ENCODE results near the gene MBNL1. TPM values are rescaled to one million over a fixed set of nuclear protein-coding genes. Genes with fewer than 3 reads are reported as not detected.

MBNL1 gene
- total RNA-seq, 1 donor from 2014 or later = 172 TPM

DNA sequence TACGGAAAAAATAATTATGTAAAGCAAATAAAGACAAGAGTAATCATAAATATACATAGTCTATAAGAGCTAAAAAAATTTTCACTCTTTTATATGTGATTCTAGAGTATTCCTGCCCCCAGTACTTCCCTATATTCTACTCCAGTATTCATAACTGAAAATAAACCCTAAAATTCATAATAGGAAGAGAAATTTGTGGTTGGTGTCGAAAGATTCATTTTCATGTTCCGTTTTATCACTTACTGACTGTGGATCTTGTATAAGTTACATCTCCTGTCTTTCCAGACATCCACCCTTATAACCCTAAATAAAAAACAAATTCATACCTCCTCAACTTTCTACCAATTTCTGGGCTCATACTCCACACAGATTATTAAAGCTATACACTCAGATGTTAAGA lies 16.0 kb upstream of the MBNL1 start:
- intact Hi-C loops (cut with micrococcal nuclease) = no loop called here
- H3K27me3 ChIP-seq (ENCODE audit: low read depth) = no peaks in the 10 kb centered on the region
- H3K4me1 ChIP-seq = no peaks in the 10 kb centered on the region
- TF ChIP-seq, protein P1, sequence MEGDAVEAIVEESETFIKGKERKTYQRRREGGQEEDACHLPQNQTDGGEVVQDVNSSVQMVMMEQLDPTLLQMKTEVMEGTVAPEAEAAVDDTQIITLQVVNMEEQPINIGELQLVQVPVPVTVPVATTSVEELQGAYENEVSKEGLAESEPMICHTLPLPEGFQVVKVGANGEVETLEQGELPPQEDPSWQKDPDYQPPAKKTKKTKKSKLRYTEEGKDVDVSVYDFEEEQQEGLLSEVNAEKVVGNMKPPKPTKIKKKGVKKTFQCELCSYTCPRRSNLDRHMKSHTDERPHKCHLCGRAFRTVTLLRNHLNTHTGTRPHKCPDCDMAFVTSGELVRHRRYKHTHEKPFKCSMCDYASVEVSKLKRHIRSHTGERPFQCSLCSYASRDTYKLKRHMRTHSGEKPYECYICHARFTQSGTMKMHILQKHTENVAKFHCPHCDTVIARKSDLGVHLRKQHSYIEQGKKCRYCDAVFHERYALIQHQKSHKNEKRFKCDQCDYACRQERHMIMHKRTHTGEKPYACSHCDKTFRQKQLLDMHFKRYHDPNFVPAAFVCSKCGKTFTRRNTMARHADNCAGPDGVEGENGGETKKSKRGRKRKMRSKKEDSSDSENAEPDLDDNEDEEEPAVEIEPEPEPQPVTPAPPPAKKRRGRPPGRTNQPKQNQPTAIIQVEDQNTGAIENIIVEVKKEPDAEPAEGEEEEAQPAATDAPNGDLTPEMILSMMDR (IDR thresholded peaks at IDR 0.05; ENCODE audit: borderline replicate concordance) = no peak
- H3K36me3 ChIP-seq = no peaks in the 10 kb centered on the region
- no peaks in the 10 kb centered on the region for H3K9me3 ChIP-seq (replicated peaks)
- no peak for DNase-seq
- H3K4me3 ChIP-seq = no peak overlapping the region
- no peak overlapping the region for H3K27ac ChIP-seq (replicated peaks)

DNA sequence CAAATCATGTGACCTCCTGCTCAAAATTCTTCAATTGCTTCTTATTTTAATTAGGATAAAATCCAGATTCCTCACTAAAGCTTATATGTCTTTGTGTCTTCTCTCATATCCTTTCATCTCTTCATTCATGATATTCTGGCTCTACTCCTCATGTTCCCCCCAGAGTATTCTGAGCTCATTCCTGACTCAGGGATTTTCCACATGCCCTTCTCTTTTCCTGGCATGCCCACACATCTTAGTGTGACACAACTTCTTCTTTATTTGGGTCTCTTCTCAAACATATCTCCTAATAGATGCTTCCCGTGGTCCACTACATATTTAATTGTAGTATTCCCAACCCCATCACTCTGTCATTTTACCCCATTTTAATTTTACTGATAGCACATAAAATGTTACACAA lies 15.2 kb upstream of the MBNL1 start:
- Histone ChIP-seq H3K27me3 (ENCODE audit: low read depth) (no peaks in the 10 kb centered on the region), H3K9me3 (replicated peaks) (no peaks in the 10 kb centered on the region)
- intact Hi-C loops (cut with micrococcal nuclease) = no loop called here

DNA sequence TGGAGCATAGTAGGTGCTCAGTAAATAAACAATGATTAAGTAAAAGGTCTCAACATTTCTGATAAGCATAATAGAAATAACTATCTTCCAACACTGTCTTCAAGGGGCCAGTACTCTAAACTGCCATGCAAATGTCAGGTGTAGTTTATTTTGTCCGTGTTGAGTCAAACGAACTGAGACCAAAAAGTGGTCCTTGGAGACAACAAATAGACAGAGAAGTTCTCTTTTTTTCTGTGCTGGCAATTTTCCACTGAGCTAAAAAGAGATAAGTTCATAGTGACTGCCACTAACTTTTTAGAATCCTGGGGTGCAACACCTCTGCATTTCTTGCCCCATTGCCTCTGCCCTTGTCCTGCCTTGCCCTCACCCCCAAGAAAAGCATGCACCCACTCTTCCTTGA lies 14.7 kb upstream of the MBNL1 start:
- no peaks in the 10 kb centered on the region for H3K36me3 ChIP-seq
- TF ChIP-seq, protein P1 (IDR thresholded peaks at IDR 0.05; ENCODE audit: borderline replicate concordance) = no peak
- intact Hi-C loops (cut with micrococcal nuclease) = no loop called here
- H3K4me3 ChIP-seq = no peak overlapping the region
- H3K9me3 ChIP-seq (replicated peaks) = no peaks in the 10 kb centered on the region
- peaks cover 10% of the 10 kb centered on the region for H3K4me1 ChIP-seq
- no peaks in the 10 kb centered on the region for H3K27me3 ChIP-seq (ENCODE audit: low read depth)
- DNase-seq = no peak
- H3K27ac ChIP-seq (replicated peaks) = no peak overlapping the region

More for the DNA sequence above, 15.2 kb upstream of the MBNL1 start:
- TF ChIP-seq, protein P1 (IDR thresholded peaks at IDR 0.05; ENCODE audit: borderline replicate concordance) = no peak
- no peak for DNase-seq
- H3K27ac ChIP-seq (replicated peaks) = no peak overlapping the region
- H3K36me3 ChIP-seq = no peaks in the 10 kb centered on the region
- H3K4me3 ChIP-seq = no peak overlapping the region
- peaks cover 5% of the 10 kb centered on the region for H3K4me1 ChIP-seq

DNA sequence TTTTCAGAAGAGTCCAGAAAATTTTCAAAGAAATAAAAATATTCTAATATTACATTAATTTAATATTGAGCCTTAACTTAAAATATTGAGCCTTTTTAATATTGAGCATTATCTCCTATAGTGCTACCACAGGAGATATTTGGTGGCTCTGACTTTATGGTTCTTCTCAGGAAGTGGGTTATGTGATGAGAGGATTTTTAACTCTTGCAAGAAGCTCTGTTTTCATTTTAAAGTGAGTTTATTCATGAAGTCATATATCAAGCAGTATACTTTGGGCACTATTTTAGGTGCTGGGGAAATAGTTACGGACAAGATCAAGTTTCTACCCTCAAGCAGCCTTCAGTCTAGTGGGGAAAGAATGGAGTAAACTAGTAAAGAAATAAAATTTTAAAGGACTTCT lies 13.4 kb upstream of the MBNL1 start:
- intact Hi-C loops (cut with micrococcal nuclease) = no loop called here

DNA sequence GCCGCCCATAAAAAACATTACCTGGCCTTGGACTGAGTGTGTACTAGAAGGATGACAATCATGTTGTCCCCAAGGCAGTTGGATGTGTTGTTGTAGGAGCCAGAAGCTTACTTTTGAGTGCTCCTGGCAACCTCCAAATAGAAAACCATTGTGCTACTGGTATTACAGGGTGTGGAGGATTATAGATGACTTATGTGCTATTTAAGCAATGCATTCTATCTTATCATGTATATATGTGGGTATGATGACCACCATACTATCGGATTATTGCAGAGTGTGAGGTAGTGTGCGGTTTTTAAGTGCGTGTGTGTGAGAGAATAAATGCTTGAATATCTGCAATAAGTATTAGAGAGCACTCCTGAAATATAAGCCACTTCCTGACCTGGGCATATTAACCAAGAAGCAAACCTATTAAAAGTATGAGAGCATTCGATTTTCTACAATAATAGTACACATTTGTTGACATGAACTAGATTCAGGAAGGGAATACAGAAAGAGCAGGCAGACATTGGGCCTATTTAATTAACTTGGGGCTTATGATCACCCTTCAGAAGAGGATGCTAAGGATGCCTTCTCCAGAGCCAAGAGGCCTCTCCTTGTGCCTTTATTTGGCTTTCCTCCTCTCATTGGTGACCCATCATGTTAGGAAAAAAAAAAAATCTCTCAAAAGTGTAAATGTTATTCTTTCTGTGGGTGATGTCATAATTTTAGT lies 11.7 kb upstream of the MBNL1 start:
- Histone ChIP-seq H3K27ac (replicated peaks) (no peak overlapping the region), H3K27me3 (ENCODE audit: low read depth) (no peaks in the 10 kb centered on the region), H3K4me1 (peaks cover 19% of the 10 kb centered on the region), H3K4me3 (no peak overlapping the region), H3K9me3 (replicated peaks) (no peaks in the 10 kb centered on the region), H3K36me3 (no peaks in the 10 kb centered on the region)
- TF ChIP-seq, protein P1 (IDR thresholded peaks at IDR 0.05; ENCODE audit: borderline replicate concordance) = no peak
- DNase-seq = no peak
- intact Hi-C loops (cut with micrococcal nuclease) = no loop called here

More for the DNA sequence above, 13.4 kb upstream of the MBNL1 start:
- Histone ChIP-seq H3K9me3 (replicated peaks) (no peaks in the 10 kb centered on the region), H3K27me3 (ENCODE audit: low read depth) (no peaks in the 10 kb centered on the region), H3K27ac (replicated peaks) (no peak overlapping the region), H3K4me3 (no peak overlapping the region), H3K4me1 (peaks cover 19% of the 10 kb centered on the region), H3K36me3 (no peaks in the 10 kb centered on the region)
- TF ChIP-seq, protein P1 (IDR thresholded peaks at IDR 0.05; ENCODE audit: borderline replicate concordance) = no peak
- DNase-seq = no peak
